Measurements from ENCODE around the gene ATAD3A.

ATAD3A gene

DNA sequence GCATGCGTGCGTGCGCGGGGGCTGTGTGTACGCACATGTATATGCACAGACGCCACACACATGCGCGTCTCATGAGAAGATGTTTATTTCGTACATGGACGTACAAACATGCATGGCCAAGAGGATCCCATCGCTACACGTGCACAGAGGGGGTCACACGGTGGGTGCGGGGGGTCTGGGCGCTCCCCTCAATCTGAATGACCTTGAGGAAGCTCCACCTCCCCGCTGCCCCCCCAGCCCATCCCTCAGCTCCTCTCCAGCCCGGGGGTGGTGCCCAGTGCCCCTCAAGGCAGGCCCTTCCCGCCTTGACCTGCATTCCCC lies 27.0 kb downstream of the ATAD3A start:
- no peak for DNase-seq (ENCODE audit: low read depth in 1 of 2, low spot score in 1 of 2)

GRCh38 chr1:1539310-1540089 lies 27.5 kb downstream of the ATAD3A start:
- no peak for DNase-seq (ENCODE audit: low read depth in 1 of 2, low spot score in 1 of 2)

DNA sequence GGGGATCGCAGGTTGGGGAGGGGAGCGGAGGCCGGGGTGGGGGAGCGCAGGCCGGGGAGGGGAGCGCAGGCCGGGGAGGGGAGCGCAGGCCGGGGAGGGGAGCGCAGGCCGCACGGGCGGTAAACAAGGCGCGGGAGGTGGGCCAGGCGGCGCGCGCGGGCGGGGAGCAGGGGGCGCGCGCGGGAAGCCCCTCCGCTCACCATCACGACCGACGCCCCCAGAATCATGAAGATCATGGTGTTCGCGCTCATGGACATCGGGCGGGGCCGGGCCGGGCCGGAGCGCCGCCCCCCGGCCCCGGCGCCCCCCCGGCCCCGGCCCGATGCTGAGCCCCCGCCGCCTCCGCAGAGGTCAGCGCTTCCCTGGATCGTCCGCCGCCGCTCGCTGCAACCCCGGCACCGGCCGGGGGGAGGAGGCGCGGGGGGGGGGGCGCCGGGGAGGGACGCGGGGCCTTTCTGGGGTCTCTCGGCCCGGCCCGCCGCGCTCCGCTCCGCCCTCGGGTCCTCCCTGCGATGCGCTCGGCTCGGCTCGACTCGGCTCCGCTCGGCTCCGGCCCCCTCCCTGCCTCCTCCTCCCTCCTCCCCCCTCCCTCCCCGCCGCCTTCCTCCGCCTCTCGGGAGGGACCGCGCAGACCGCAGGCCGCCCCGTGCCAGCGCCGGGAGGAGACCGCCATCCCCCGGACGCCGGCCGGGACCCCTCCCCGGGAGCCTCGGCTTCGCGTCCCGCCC lies 28.3 kb downstream of the ATAD3A start, which contains the start of gene TMEM240:
Gene TMEM240 (minus strand): TSS at position 535 of the 728 bp plus-strand sequence. CDS start 278 bp downstream, at position 257.
- DNase-seq (ENCODE audit: low read depth in 1 of 2, low spot score in 1 of 2), result peak; percentile 9 to 32

DNA sequence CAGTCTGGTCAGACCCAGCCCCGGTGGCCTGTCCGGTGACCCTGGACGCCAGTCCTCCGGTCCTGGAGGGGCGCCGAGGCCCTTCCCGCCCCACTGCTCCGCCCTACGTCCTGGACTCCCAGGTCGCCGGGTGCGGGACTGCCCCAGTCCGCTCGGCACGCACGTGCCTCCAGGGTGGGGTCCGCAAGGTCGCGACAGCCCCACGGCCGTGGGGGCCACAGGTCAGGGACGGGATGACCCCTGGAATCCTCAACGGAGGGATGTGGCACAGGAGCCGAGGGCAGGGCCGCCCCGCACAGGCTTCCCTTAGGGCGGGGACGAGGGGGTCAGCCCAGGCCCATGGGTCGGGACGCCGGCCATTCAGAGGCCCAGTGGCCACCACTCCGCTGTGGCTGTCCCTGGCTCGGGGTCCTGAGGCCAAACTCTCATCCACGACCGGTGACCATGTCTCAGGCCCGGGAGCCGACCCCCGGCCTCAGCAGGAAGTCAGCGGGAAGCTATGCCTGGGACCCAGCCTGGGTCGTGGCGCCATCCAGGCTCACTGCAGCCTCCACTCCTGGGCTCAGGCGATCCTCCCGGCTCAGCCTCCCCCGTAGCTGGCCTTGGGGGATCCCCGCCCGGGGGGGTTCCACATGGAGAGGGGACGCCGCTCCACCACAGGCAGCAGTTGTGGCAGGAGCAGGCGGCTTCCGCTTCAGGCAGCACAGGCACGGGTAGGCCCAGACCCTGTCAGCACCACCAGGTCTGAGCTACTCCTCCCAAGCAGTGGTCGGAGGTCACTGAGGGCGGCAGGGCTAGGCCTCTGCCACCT lies 29.1 kb downstream of the ATAD3A start:
- DNase-seq (ENCODE audit: low read depth in 1 of 2, low spot score in 1 of 2), result no peak

DNA sequence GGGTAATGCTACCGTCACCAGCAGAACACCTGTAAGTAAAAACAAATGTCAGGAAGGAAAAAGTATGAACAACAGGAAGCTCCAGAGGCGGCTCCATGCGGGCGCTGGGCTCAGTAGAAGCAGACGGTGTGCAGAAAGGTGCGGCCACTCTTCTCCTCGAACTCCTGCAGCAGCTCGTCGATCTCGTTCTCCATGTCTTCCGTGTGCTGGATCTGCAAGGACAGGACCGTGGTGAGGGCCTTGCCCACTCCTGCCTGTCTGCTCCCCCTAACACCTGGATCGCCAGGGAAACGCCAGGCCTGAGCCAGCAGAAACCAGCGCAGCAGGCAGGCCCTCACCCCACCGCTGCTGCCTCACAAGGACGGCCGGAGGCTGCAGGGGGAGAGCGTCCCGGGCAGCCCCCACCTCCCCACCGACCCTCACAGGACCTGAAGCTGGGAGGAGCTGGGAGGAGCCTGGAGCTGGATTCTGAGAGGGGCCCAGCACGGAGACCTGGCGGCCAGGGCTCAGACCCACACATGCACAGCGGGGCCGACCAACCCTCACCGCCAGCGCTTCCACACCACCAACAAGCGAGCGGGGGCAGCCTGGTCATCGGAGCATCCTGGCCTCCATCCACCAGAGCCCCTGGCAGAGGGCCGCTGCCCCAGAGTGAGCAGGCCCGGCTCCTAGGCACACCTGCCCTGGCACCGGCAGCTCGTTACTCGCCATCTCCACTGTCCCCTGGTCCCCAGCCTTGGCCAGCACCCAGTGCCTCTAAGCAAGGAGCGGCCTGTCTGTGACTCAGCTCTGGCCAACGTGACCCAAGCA lies 30.2 kb downstream of the ATAD3A start:
- DNase-seq (ENCODE audit: low read depth in 1 of 2, low spot score in 1 of 2), result no peak

- no peak for DNase-seq (ENCODE audit: low read depth in 1 of 2, low spot score in 1 of 2)
Observed at GRCh38 chr1:1542766-1543705, 31.1 kb downstream of the ATAD3A start.

- DNase-seq (ENCODE audit: low read depth in 1 of 2, low spot score in 1 of 2), result no peak
Observed at GRCh38 chr1:1543706-1544099, 31.7 kb downstream of the ATAD3A start.

- DNase-seq (ENCODE audit: low read depth in 1 of 2, low spot score in 1 of 2), result no peak
Observed at GRCh38 chr1:1544544-1544943, 32.6 kb downstream of the ATAD3A start.

GRCh38 chr1:1545946-1546737 lies 34.2 kb downstream of the ATAD3A start:
- DNase-seq (ENCODE audit: low read depth in 1 of 2, low spot score in 1 of 2), result no peak

DNA sequence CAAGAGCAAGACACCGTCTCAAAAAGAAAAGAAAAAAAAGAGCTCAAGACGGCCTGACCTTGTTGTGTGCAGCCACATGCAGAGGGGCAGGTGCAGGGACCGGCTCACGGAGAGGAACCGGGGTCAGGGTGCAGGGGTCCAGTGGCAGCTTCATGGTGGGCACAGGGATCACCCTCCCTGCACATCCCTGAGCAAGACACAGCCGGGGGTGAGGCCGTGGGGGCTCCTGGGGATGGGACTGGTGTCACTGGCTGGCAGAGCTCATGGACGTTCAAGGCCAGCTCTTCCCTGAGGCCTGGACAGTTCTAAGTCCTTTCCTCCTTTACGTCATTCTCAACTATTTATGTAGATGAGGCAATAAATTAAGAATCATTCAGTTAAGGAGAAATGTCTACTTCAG lies 35.0 kb downstream of the ATAD3A start:
- no peak for DNase-seq (ENCODE audit: low read depth in 1 of 2, low spot score in 1 of 2)

GRCh38 chr1:1547476-1547875 lies 35.5 kb downstream of the ATAD3A start:
- no peak for DNase-seq (ENCODE audit: low read depth in 1 of 2, low spot score in 1 of 2)

GRCh38 chr1:1548591-1548990 lies 36.6 kb downstream of the ATAD3A start:
- no peak for DNase-seq (ENCODE audit: low read depth in 1 of 2, low spot score in 1 of 2)

DNA sequence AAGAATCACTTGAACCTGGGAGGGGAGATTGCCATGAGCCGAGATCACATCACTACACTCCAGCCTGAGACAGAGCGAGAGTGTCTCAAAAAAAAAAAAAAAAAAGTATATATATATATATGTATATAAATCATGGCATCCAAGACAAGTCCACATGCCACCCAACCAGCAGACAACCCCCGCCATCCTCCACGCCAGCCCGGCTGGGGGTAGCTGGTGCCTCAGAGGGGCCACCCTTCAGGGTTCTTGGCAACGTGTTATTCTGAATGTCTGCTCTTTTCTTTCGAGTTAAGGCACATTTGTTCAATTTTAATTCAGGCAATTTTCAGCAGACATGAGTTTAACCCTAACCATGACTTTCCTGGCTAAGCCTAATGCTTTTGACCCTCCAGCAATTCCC lies 38.1 kb downstream of the ATAD3A start:
- no peak for DNase-seq (ENCODE audit: low read depth in 1 of 2, low spot score in 1 of 2)

GRCh38 chr1:1550591-1551432 lies 38.9 kb downstream of the ATAD3A start:
- DNase-seq (ENCODE audit: low read depth in 1 of 2, low spot score in 1 of 2), result no peak

DNA sequence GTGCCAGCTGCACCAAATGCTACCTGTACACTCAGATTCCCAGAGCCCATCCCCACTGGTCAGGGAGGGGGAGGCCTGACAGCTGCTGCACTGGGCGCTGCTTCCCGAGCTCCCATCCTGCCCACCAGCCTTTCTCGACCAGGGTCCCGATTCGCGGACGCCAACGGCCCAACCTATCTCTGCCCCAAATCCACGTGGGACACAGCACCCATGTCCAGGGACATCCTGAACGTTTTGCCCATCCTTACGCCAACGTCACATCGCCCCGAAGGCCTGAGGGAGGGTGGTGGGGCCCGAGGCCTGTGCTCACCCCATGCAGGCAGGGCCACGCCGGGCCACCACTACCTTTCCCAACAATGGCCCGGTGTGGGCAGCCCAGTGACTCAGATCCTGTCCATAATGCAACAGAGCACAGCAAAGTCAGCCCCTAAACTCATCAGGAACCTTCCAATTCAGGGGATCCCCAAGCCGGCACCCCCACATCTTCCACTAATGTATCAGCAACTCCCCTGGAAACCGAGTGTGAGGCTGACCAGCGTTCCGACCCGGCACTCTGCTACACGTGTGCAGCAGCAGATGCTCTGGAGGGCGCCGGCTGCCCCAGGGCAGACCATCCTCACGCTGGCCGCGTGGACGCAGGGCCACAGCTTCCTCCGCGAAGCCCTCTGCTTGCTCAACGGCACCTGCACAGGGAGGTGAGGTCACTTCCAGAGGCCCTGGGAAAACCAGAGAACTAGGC lies 39.7 kb downstream of the ATAD3A start:
- DNase-seq (ENCODE audit: low read depth in 1 of 2, low spot score in 1 of 2), result no peak

GRCh38 chr1:1552263-1552639 lies 40.3 kb downstream of the ATAD3A start:
- DNase-seq (ENCODE audit: low read depth in 1 of 2, low spot score in 1 of 2), result no peak

GRCh38 chr1:1553821-1554494 lies 42.0 kb downstream of the ATAD3A start:
- no peak for DNase-seq (ENCODE audit: low read depth in 1 of 2, low spot score in 1 of 2)

Measured in stimulated activated CD4-positive, alpha-beta T cell treated with anti-CD3 and anti-CD28 coated beads, Interleukin-15, amount 100 ng/mL, for 1 hour (primary cell).